Activated CD4-positive, alpha-beta memory T cell treated with anti-CD3 and anti-CD28 coated beads for 36 hours (primary cell): ENCODE data around the gene HOXA13. TPM values are rescaled to one million over a fixed set of nuclear protein-coding genes. Genes with fewer than 3 reads are reported as not detected.

Experiments used
- CTCF ChIA-PET: fragments of 350-600 bp; sonication (Branson Sonifier 250); formaldehyde crosslinking; loops from one replicate; lab custom pipeline; 2021; ENCODE audit warnings: antibody characterized with exemption, inconsistent platforms; lab: Charles Lee
- POLR2A ChIA-PET: fragments of 350-600 bp; sonication (Branson Sonifier 250); formaldehyde crosslinking; loops from one replicate; lab custom pipeline; 2021; ENCODE audit warnings: antibody characterized with exemption; lab: Charles Lee
- DNase-seq: peaks from one replicate; pipeline ENCODE4 v3.0.0-alpha.2; 2020
- H3K27ac Mint-ChIP-seq: one replicate; pipeline ENCODE4 v1.8.0; 2021; ENCODE audit warnings: mixed read lengths
- H3K27me3 Mint-ChIP-seq: one replicate; pipeline ENCODE4 v1.8.0; 2021; ENCODE audit warnings: mixed read lengths
- H3K36me3 Mint-ChIP-seq: one replicate; pipeline ENCODE4 v1.8.0; 2021; ENCODE audit warnings: mixed read lengths
- H3K4me1 Mint-ChIP-seq: one replicate; pipeline ENCODE4 v1.8.0; 2021; ENCODE audit warnings: low read depth, mixed read lengths
- H3K4me3 Mint-ChIP-seq: one replicate; pipeline ENCODE4 v1.8.0; 2021; ENCODE audit warnings: mild to moderate bottlenecking, mixed read lengths
- H3K9me3 Mint-ChIP-seq: one replicate; pipeline ENCODE4 v1.8.0; 2021; ENCODE audit warnings: mixed read lengths
- intact Hi-C: fragments of 100-400 bp; cut with micrococcal nuclease; formaldehyde crosslinking; loops from one replicate; pipeline ENCODE4 v1.15.1; 2023
- total RNA-seq, 2 experiments: library from RNA; stranded (reverse); gene quantifications; one replicate each; pipeline ENCODE4 v1.2.3, GENCODE V29; 2021

HOXA13 gene
- total RNA-seq, 2 experiments from 2014 or later, result not detected

DNA sequence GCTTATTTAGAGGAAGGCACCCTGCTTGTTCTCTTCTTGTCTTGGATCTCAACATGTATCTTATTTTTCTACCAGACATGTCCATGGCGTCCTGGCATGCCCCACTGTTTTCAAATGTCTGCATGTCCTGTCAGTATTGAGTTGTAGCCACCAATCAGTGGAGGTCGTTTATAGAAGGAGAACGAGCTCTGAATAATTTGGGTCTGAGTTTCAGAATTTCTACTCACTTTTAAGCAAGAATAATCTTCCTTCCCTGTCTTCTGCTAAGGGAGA, 2.9 kb upstream of the HOXA13 start:
- intact Hi-C loops, result no loop called here
- peaks cover 3% of the 10 kb centered on the region for H3K36me3 Mint-ChIP-seq
- no peak for DNase-seq
- no peak overlapping the region for H3K4me3 Mint-ChIP-seq
- CTCF ChIA-PET, result interaction anchor here (0.9 to 1.0 kb wide), 2 partner anchors 42 to 825 kb away, joined by 3 read pairs; no protein-coding TSS in a partner anchor
- POLR2A ChIA-PET, result no interaction called here
- no peak overlapping the region for H3K27ac Mint-ChIP-seq
- peaks cover 36% of the 10 kb centered on the region for H3K4me1 Mint-ChIP-seq
- H3K27me3 Mint-ChIP-seq, result peaks cover 83% of the 10 kb centered on the region
- no peaks in the 10 kb centered on the region for H3K9me3 Mint-ChIP-seq

DNA sequence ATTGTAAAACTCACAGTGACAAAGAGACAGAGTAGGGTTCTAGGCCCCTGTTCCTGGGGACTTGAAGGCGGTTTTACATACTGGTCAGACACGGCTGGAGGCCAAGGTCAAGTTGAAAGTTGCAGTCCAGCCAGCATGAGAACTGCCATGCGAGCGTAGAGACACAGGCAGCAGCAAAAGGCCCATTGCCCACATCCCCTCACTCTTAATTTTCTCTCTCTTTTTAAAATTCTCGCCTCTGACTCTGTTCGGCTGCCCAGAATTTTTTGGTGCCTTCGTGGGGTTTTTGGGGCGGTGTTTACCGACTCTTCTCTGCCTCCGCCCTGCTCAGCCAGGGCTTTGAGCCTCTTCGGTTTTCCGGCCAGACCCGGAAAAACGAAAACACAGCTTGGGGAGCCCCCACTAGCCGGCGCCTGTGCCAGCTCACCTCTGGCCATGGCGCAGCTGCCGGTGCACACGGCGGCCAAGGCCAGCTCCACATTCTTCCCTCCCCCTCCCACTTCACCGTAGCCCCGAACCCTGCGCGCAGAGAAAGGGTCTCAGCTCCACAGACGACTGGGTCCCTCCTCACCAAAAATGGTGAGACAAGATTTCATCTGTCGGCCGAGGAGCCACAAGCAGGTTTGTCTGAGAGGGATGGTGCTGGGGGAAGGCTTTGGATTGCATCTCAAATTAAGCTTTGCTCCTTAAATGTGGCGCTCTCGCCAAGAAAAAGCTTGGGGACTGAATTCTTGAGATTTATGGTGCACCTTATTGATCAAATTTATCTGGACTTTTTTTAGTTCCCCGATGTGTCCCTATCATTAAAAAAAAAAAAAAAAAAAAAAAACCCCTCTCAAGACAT, 2.3 kb upstream of the HOXA13 start:
- CTCF ChIA-PET, result interaction anchor here (0.9 to 1.0 kb wide), 2 partner anchors 41 to 826 kb away, joined by 3 read pairs; no protein-coding TSS in a partner anchor
- DNase-seq, result no peak
- intact Hi-C loops, result no loop called here
- Mint-ChIP-seq H3K27ac (no peak overlapping the region), H3K4me1 (peaks cover 36% of the 10 kb centered on the region), H3K36me3 (peaks cover 3% of the 10 kb centered on the region), H3K4me3 (no peak overlapping the region), H3K9me3 (no peaks in the 10 kb centered on the region), H3K27me3 (peaks cover 84% of the 10 kb centered on the region)
- POLR2A ChIA-PET, result no interaction called here

DNA sequence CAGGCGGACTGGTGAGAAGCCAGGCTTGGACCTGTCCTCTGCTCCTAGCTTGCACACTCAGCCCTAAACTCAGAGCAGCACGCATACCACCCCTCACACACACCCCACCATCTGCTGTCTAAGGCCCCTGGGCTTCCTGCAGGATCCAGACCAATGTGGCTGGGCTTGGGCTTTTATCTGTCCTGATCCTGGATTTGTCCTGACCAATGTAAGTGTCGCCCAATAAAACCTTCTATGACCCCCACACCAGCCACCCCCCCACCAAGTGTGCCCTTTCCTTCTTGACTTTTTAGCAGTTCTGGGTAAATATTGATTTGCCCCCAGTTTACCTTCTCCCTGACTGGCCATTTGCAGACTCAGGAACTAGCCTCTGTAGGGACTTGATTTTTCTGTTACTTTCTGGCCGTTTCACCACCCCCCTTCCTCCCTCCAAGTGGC, 1.7 kb upstream of the HOXA13 start:
- H3K27me3 Mint-ChIP-seq, result peaks cover 80% of the 10 kb centered on the region
- no peaks in the 10 kb centered on the region for H3K9me3 Mint-ChIP-seq
- ChIA-PET CTCF (no interaction called here), POLR2A (no interaction called here)
- H3K4me3 Mint-ChIP-seq, result no peak overlapping the region
- intact Hi-C loops, result no loop called here
- H3K27ac Mint-ChIP-seq, result no peak overlapping the region
- peaks cover 3% of the 10 kb centered on the region for H3K36me3 Mint-ChIP-seq
- peaks cover 36% of the 10 kb centered on the region for H3K4me1 Mint-ChIP-seq
- no peak for DNase-seq

DNA sequence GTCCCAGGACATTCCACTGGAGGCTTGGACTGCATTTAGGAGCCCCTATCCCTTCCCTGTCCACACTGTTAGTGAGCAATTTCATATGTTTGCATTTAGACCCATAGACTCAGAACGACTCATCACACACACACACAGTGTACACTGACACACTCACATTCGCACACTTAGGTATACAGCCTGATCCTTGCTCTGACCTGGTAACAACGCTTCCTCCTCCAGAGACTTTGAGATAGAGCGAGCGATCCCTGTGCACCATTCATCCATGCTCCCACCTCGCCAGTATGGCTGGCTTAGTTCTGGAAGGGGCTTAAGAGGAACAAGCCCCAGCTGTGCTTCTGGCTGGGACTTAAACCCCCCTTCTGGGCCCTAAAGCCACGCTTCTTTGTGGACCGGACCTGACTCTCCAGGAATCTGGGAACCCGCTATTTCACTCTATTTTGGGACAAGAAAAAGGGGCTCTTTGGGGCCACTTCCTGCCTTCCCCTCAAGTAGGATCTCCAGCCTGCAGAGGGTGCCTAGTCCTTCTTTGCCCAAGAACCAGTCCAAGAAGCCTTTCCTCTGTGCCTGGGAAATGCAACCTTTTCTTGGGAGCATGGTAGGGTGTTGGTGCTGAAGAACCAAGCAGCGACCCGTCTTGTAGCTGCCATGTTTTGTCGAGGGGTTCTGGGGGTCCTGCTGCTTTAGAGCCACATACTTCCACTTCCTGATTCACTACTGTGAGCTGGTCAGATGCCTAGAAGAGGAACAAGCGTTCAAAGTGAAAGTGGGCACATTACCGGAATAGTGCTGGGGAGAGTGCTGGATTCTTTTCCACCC, 1.1 kb upstream of the HOXA13 start:
- intact Hi-C loops, result loop anchor here (1.0 kb wide), 1 partner anchor 12 kb away; no protein-coding TSS in a partner anchor
- Mint-ChIP-seq H3K4me3 (peak overlapping the region; percentile 27), H3K36me3 (peaks cover 3% of the 10 kb centered on the region), H3K4me1 (peaks cover 36% of the 10 kb centered on the region), H3K9me3 (no peaks in the 10 kb centered on the region), H3K27me3 (peaks cover 80% of the 10 kb centered on the region), H3K27ac (peak overlapping the region; percentile 39)
- CTCF ChIA-PET, result no interaction called here
- POLR2A ChIA-PET, result no interaction called here
- no peak for DNase-seq

DNA sequence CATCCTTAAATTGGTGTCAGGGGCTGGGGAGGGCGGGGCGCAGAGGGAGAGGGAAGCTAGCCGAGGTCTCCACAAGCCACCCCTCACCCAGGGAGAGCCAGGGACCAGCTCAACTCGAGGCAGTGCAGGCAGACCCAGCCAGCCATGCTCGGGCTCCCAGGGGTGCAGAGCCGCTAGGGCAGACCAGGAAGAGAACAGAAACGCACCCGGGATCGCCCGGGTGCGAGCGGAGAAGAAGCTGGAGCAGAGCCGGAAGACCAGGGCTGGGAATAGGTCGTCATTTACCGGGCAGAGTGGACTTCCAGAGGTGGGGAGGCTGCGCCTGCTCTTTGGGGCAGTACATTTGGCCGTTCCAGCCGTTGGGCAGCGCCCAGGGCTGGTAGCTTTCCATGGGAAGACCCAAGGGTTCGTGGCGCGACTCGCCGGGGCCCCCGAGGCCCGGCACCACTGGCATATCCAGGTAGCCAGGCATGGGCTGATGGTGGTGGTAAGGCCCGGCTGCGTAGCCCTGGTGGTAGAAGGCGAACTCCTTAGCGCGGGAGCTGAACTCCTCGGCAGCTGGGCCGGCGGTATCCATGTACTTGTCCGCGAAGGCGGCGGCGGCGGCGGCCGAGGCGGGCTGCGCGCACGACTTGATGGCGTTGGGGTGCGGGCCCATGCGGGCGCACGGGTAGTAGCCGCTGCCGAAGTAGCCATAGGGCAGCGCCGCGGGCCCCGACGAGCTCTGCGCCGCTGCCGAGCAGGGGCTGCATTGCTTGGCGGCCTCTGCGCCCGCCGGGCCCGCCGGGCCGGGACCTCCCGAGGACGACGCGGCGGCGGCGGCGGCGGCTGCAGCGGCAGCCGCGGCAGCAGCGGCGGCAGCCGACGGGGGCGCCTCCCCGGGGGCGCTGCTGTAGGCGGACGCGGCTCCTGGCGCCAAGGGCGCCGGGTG, 755 bp downstream of the HOXA13 start:
- no peak for DNase-seq
- no peaks in the 10 kb centered on the region for H3K9me3 Mint-ChIP-seq
- peaks cover 76% of the 10 kb centered on the region for H3K27me3 Mint-ChIP-seq
- peaks cover 27% of the 10 kb centered on the region for H3K4me1 Mint-ChIP-seq
- intact Hi-C loops, result loop anchor here (2.0 to 5.0 kb wide), 4 partner anchors 14 to 583 kb away; partner anchors contain the start of gene HOXA11
- peak overlapping the region; percentile 46 for H3K4me3 Mint-ChIP-seq
- POLR2A ChIA-PET, result no interaction called here
- CTCF ChIA-PET, result interaction anchor here (0.8 to 1.8 kb wide), 9 partner anchors 9 to 821 kb away, joined by 3 to 6 read pairs (median 3); partner anchors contain the start of gene HOXA11
- H3K36me3 Mint-ChIP-seq, result peaks cover 3% of the 10 kb centered on the region
- no peak overlapping the region for H3K27ac Mint-ChIP-seq

DNA sequence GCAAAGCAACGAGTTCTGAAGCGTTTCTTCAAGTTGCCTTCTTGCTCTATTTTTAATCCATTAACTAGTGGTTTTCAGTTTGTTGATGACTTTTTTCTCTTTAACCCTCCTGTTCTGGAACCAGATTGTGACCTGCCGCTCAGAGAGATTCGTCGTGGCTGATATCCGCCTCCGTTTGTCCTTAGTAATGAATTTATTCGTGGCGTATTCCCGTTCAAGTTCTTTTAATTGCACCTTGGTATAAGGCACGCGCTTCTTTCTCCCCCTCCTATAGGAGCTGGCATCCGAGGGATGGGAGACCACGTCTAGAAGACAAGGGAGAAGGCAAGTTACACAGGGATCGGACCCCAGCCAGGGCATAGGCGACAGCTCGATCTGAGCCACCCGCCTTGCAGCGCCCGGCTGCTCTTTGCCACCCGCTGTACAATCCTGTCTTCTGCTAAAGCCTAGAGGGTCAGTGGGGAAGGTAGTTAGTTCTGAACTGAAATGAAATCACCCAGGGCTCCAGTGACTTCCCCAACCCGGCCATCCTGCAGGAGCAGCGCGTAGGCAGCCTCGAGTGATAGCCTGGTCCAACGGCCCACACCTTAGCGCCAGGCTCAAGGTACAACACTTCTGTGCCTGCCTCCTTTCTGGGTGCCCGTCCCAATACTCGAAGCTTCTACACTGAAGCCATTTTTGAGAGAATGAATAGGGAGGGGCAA, 1.6 kb downstream of the HOXA13 start:
- peaks cover 76% of the 10 kb centered on the region for H3K27me3 Mint-ChIP-seq
- H3K36me3 Mint-ChIP-seq, result peaks cover 3% of the 10 kb centered on the region
- H3K4me3 Mint-ChIP-seq, result no peak overlapping the region
- H3K9me3 Mint-ChIP-seq, result no peaks in the 10 kb centered on the region
- peaks cover 33% of the 10 kb centered on the region for H3K4me1 Mint-ChIP-seq
- DNase-seq, result peak; percentile 9
- POLR2A ChIA-PET, result no interaction called here
- H3K27ac Mint-ChIP-seq, result no peak overlapping the region
- CTCF ChIA-PET, result interaction anchor here (0.8 to 1.8 kb wide), 9 partner anchors 8 to 822 kb away, joined by 3 to 6 read pairs (median 3); partner anchors contain the start of gene HOXA11
- intact Hi-C loops, result loop anchor here (2.0 to 5.0 kb wide), 4 partner anchors 13 to 584 kb away; partner anchors contain the start of gene HOXA11

DNA sequence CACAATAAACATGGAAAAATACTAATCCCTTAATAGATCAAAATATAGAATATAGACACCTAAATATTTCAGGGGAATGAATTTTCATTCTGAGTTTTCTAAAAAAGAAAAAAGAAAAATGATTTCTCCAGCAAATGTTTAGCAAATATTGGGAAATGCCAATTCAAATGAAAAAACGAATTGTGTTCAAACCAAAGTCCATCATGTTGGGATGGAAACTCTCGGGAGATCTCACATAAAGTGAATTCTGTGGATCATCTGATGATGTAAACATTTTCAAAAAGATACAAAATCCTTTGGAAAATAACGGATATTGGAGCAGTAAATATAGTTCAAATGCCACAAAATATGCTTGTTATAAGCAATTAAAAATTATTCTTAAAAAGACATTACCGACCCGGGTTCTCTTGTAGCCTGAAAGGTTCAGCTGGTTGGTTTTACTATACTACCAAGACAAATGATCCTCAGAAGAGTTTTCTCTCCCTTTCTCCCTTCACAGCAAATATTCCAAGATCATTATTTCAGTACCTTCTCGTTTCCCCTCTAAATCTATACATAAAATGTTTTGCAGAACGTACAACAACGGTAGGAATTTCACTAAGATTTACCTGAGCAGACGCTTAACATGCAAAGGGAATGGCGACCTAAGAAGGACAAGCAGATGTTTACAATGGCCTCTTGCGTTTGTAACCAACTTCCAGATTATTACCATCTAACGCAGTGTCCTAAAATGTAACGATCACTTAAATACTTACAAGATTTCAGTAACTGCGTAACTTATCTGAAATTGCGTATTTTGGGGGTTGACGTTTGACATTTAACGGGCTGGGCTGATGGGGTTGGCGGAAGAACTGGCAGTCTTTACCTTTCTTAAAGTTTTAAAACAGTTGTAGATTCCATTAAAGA, 2.5 kb downstream of the HOXA13 start:
- ChIA-PET CTCF (interaction anchor here (0.8 to 1.4 kb wide), 3 partner anchors 14 to 577 kb away, joined by 3 to 4 read pairs (median 3); no protein-coding TSS in a partner anchor), POLR2A (no interaction called here)
- Mint-ChIP-seq H3K4me3 (no peak overlapping the region), H3K4me1 (peaks cover 36% of the 10 kb centered on the region), H3K9me3 (no peaks in the 10 kb centered on the region), H3K36me3 (peaks cover 3% of the 10 kb centered on the region), H3K27me3 (peaks cover 72% of the 10 kb centered on the region), H3K27ac (no peak overlapping the region)
- DNase-seq, result no peak
- intact Hi-C loops, result loop anchor here (2.0 to 5.0 kb wide), 7 partner anchors 13 to 881 kb away; partner anchors contain the start of gene HOXA11

DNA sequence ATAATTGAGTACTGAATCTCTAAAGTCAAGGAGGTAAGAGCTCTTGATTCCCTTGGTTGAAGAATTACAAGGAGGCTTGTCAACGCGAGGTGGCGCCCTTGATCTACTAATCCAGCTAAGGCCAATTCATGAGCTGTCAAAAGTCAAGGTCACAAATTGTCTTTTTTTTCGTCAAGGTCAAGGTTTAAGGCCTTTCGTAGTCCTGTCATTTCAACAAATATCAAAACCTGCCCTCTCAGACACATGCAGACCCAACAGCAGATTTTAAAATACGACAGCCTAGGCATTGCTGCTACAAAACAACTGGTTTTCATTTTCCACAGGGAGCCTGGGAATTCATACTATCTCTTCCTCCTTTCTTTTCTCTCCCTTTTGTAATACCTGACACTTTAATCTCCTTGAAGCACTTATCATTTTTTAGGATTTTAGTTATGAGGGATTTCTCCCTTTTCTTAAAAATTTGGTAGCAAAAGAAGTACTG, 3.6 kb downstream of the HOXA13 start:
- H3K9me3 Mint-ChIP-seq, result no peaks in the 10 kb centered on the region
- POLR2A ChIA-PET, result interaction anchor here (0.9 kb wide), 1 partner anchor 14 kb away, joined by 3 read pairs; no protein-coding TSS in a partner anchor
- H3K4me3 Mint-ChIP-seq, result peak overlapping the region; percentile 26
- no peak overlapping the region for H3K27ac Mint-ChIP-seq
- H3K27me3 Mint-ChIP-seq, result peaks cover 71% of the 10 kb centered on the region
- DNase-seq, result peak; percentile 88
- CTCF ChIA-PET, result interaction anchor here (0.6 to 4.1 kb wide), 55 partner anchors 10 to 1396 kb away, joined by 3 to 45 read pairs (median 5); partner anchors contain the start of genes EVX1, HOXA11 and HOXA5
- peaks cover 3% of the 10 kb centered on the region for H3K36me3 Mint-ChIP-seq
- intact Hi-C loops, result loop anchor here (1.0 to 5.0 kb wide), 6 partner anchors 44 to 900 kb away; no protein-coding TSS in a partner anchor
- peaks cover 30% of the 10 kb centered on the region for H3K4me1 Mint-ChIP-seq

DNA sequence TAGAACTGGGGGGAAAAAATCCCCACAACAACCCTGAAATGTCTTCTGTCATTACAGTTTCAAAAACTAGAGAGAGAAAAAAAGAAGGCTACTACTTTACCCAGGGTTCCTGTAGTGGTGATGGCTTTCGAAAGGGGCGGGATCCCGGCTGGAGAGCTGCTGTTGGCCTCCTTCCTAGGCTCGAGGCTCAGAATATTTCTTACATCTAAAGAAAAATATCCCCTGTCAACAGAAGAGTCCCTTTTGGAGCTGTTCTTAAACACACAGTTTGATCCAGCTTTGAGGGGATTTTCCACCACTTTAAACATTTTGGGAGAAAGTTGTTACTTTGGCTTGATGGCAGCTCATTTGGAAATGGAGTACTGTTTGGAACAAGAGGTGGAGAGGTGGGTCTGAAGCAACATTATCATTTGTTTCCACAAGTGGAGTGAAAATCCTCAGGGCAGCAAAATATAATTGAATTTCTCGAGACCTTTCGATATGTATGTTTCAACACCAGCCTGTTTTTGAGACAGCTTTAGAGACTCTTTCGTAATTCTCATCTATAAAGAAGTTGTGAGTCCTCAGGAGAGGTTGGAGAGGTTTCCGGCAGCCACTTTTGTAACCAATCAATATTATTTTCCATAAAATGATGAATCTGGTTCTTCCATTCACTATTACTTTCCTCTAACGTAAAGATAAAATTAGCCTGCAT, 5.1 kb downstream of the HOXA13 start:
- POLR2A ChIA-PET, result no interaction called here
- H3K9me3 Mint-ChIP-seq, result no peaks in the 10 kb centered on the region
- H3K4me1 Mint-ChIP-seq, result peaks cover 18% of the 10 kb centered on the region
- H3K4me3 Mint-ChIP-seq, result no peak overlapping the region
- H3K27ac Mint-ChIP-seq, result no peak overlapping the region
- peaks cover 72% of the 10 kb centered on the region for H3K27me3 Mint-ChIP-seq
- peaks cover 2% of the 10 kb centered on the region for H3K36me3 Mint-ChIP-seq
- CTCF ChIA-PET, result interaction anchor here (0.6 to 4.1 kb wide), 19 partner anchors 10 to 1343 kb away, joined by 3 to 45 read pairs (median 11); partner anchors contain the start of gene HOXA11
- intact Hi-C loops, result loop anchor here (2.0 to 5.0 kb wide), 2 partner anchors 587 to 726 kb away; no protein-coding TSS in a partner anchor
- DNase-seq, result peak; percentile 2
